ENCODE results near the gene EPN3. TPM values are rescaled to one million over a fixed set of nuclear protein-coding genes. Genes with fewer than 3 reads are reported as not detected.

The EPN3 gene
- total RNA-seq, 2 experiments from 2014 or later = 0.28 TPM; not detected in 1

GRCh38 chr17:50531428-50532025, 1.0 kb upstream of the EPN3 start:
- CTCF ChIA-PET (ENCODE audit: unreplicated experiment) = no interaction called here
- Histone ChIP-seq H3K4me1 (ENCODE audit: insufficient read depth, low read length, poor library complexity, severe bottlenecking) (no peaks in the 10 kb centered on the region), H2AFZ (ENCODE audit: low read length) (no peak overlapping the region), H3K9me2 (ENCODE audit: insufficient read depth, low read length) (no peaks in the 10 kb centered on the region), H3K4me2 (ENCODE audit: low read length) (no peak overlapping the region), H3K9me3 (ENCODE audit: low read length) (no peaks in the 10 kb centered on the region), H3K27ac (ENCODE audit: low read depth, low read length, poor library complexity, severe bottlenecking) (no peak overlapping the region), H3K79me2 (ENCODE audit: insufficient read depth, low read depth, low read length) (no peaks in the 10 kb centered on the region), H4K20me1 (ENCODE audit: insufficient read depth, low read length) (no peaks in the 10 kb centered on the region), H3K36me3 (ENCODE audit: insufficient read depth, low read length) (no peaks in the 10 kb centered on the region), H3K4me3 (ENCODE audit: low read depth, low read length, poor library complexity, severe bottlenecking) (no peak overlapping the region)
- TF ChIP-seq CTCF (conservative IDR thresholded peaks at IDR 0.05; ENCODE audit: low read length) (no peak), EZH2phosphoT487 (IDR thresholded peaks at IDR 0.05; ENCODE audit: borderline replicate concordance, low read depth, low read length) (no peak)
- POLR2A ChIA-PET = no interaction called here
- intact Hi-C loops (cut with micrococcal nuclease; ENCODE audit: unreplicated experiment) = no loop called here
- no TSS peak for BruUV-seq (replicated peaks)
- DNase-seq (ENCODE audit: low spot score) = no peak

GRCh38 chr17:50533185-50533584, 650 bp downstream of the EPN3 start:
- Histone ChIP-seq H3K4me1 (ENCODE audit: insufficient read depth, low read length, poor library complexity, severe bottlenecking) (no peaks in the 10 kb centered on the region), H2AFZ (ENCODE audit: low read length) (no peak overlapping the region), H3K79me2 (ENCODE audit: insufficient read depth, low read depth, low read length) (no peaks in the 10 kb centered on the region), H3K9me3 (ENCODE audit: low read length) (no peaks in the 10 kb centered on the region), H3K4me3 (ENCODE audit: low read depth, low read length, poor library complexity, severe bottlenecking) (no peak overlapping the region), H4K20me1 (ENCODE audit: insufficient read depth, low read length) (no peaks in the 10 kb centered on the region), H3K27ac (ENCODE audit: low read depth, low read length, poor library complexity, severe bottlenecking) (no peak overlapping the region), H3K4me2 (ENCODE audit: low read length) (no peak overlapping the region), H3K36me3 (ENCODE audit: insufficient read depth, low read length) (no peaks in the 10 kb centered on the region), H3K9me2 (ENCODE audit: insufficient read depth, low read length) (no peaks in the 10 kb centered on the region)
- TF ChIP-seq CTCF (conservative IDR thresholded peaks at IDR 0.05; ENCODE audit: low read length) = no peak
- TF ChIP-seq EZH2phosphoT487 (IDR thresholded peaks at IDR 0.05; ENCODE audit: borderline replicate concordance, low read depth, low read length) = no peak
- intact Hi-C loops (cut with micrococcal nuclease; ENCODE audit: unreplicated experiment) = no loop called here
- no peak for DNase-seq (ENCODE audit: low spot score)
- no TSS peak for BruUV-seq (replicated peaks)
- ChIA-PET POLR2A (interaction anchor here (0.6 kb wide), 1 partner anchor 740 kb away, joined by 3 read pairs; no protein-coding TSS in a partner anchor), CTCF (ENCODE audit: unreplicated experiment) (no interaction called here)

- CTCF ChIA-PET (ENCODE audit: unreplicated experiment) = no interaction called here
- H3K4me2 ChIP-seq (ENCODE audit: low read length) = no peak overlapping the region
These were observed 1.2 kb downstream of the EPN3 start for GRCh38 chr17:50533720-50534148.

More at GRCh38 chr17:50533720-50534148, 1.2 kb downstream of the EPN3 start:
- TF ChIP-seq EZH2phosphoT487 (IDR thresholded peaks at IDR 0.05; ENCODE audit: borderline replicate concordance, low read depth, low read length) = no peak
- TF ChIP-seq CTCF (conservative IDR thresholded peaks at IDR 0.05; ENCODE audit: low read length) = no peak
- H4K20me1 ChIP-seq (ENCODE audit: insufficient read depth, low read length) = no peaks in the 10 kb centered on the region
- DNase-seq (ENCODE audit: low spot score) = no peak
- H3K4me1 ChIP-seq (ENCODE audit: insufficient read depth, low read length, poor library complexity, severe bottlenecking) = no peaks in the 10 kb centered on the region
- H3K79me2 ChIP-seq (ENCODE audit: insufficient read depth, low read depth, low read length) = no peaks in the 10 kb centered on the region
- BruUV-seq (replicated peaks) = no TSS peak
- H3K27ac ChIP-seq (ENCODE audit: low read depth, low read length, poor library complexity, severe bottlenecking) = no peak overlapping the region
- H2AFZ ChIP-seq (ENCODE audit: low read length) = no peak overlapping the region
- intact Hi-C loops (cut with micrococcal nuclease; ENCODE audit: unreplicated experiment) = no loop called here
- H3K4me3 ChIP-seq (ENCODE audit: low read depth, low read length, poor library complexity, severe bottlenecking) = no peak overlapping the region
- H3K9me3 ChIP-seq (ENCODE audit: low read length) = no peaks in the 10 kb centered on the region
- H3K9me2 ChIP-seq (ENCODE audit: insufficient read depth, low read length) = no peaks in the 10 kb centered on the region
- H3K36me3 ChIP-seq (ENCODE audit: insufficient read depth, low read length) = no peaks in the 10 kb centered on the region
- POLR2A ChIA-PET = interaction anchor here (0.6 kb wide), 1 partner anchor 740 kb away, joined by 3 read pairs; no protein-coding TSS in a partner anchor

Data from OCI-LY7 (cell line).